IPS DF 4.7 (cell line): ENCODE measurements around the gene CNPY1.

Experiments
- DNase-seq: peaks from one replicate; pipeline ENCODE4 v3.0.0-alpha.2; 2013; ENCODE audit warnings: low spot score; ENCODE audit errors: extremely low read depth

Gene CNPY1

DNA sequence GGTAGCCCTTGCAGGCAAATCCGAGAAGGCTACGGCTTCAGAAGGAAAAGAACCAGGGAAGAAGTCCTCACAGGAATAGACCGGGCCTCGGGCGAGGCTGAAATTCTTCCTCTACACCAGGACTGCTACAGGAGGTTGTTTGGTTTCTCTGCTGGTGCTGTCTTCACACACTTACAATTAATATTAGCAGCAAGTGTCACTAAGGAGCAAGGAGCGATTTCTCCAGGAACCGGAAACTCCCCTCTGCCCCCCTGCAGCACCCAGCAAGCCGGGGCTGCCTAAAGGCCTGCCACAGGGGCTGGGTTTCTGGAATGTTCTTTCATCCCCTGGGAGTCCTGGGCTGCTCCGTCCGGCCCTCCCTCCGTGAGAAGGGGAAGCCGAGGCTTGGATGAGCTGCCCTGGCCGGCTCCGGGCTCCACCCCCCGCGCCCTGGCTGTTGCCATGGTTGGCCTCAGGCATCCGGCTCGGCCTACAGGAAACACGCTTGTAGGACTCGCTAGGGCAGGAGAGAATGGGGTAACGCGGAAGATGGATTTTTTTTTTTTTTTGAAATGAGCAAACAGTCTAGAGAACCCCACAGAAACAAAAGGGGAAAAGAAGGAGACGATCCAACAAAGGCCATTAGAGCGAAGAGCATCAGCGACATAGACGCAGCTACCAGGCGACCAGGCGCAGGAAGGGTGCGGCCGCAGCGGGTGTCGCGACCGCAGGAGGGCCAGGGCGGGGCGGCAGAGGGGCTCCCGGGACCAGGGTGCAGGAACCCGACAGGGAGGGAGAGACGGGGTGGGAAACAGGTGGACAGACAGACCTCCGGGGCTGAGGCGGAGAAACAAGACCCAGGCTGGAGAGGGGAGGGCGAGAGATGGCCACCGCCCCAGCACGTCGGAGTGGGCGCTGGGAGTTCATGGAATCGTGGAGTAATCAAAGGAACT is 55.4 kb downstream of the CNPY1 start:
- no peak for DNase-seq

DNA sequence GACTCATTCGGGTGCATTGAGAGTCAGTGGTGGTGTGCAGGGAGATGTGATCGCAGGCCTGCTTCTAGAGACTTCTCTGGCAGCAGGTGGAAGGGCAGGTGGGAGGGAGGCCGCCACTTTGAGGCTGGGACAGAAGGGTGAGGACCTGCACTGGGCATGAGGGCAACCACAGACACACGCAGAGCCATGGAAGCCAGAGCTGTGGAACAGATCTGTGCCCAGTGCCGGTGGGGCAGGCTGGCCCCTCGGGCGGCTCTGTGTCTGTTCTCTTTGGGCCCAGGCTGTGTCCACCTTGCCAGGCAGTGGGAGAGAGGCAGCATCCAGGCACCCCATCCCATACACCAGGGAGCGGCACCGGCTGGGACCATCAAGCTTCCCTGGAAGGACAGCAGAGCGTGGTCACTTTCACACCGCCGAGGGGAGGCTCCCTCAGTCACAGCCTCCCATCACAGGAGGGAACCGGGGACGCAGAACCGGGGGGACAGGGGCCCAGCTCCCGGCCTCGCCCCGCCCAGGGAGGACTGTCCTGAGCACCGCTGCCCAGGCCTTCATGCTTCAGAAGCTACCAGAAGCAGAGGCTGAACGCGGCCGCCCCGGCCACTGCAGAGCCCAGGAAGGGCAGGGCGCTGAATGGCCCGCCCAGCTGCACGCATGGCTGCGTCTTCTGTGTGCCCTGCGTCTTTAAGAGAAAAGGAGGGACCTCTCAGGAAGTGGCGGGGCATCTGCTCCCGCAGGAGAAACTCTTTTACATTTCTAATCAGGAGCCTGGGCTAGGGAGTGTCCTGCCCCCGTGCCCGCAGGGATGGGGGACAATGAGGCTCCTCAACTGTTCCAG is 56.3 kb downstream of the CNPY1 start:
- DNase-seq = no peak

- no peak for DNase-seq
These were observed 57.1 kb downstream of the CNPY1 start for GRCh38 chr7:155489158-155489840.

GRCh38 chr7:155488483-155489127 is 57.8 kb downstream of the CNPY1 start:
- DNase-seq = no peak

DNA sequence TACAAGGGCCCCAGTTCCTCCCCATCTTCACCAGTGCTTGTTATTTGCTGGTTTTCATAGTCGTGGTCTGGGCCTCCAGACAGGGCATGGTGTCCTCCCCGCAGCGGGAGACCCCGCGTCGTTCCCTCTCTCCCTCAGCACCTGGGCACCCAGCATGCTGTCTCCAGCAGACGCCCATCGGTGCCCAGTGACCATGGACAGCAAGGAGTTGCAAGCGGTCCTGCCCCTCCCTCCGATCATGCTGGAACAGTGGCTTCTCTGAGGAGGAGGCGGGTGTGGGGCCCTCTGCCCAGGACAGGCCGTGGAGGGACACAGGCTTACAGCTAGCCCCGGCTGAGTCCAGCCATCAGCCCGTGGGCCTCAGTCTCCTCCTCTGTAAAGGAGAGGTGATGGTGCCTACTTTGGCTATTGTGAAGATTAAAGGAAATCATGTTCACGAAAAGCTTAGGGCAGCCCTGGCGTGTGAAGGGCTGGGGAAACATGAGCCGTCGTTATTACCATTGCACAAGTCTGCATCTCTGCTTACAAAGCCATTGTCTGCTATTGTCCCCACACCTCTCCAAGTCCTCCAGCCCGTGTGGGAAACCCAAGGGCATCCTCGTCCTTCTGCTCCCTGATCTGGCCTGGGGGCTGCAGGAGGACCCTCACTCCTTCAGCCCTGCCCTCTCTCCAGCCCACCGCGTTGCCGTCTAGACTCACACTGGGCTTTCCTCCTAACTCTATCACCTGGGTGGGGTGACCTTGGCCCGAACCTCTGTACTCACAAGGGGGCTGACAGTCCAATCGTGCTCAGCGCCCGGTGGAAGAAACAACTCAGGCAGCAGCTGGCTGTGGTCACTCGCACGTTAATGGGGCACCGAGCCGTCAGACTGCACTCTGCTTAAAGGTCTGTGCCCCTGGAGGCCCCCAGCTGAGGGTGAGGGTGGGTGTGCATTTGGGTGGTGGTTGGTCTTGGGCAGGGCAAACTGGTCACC is 58.6 kb downstream of the CNPY1 start:
- no peak for DNase-seq

DNA sequence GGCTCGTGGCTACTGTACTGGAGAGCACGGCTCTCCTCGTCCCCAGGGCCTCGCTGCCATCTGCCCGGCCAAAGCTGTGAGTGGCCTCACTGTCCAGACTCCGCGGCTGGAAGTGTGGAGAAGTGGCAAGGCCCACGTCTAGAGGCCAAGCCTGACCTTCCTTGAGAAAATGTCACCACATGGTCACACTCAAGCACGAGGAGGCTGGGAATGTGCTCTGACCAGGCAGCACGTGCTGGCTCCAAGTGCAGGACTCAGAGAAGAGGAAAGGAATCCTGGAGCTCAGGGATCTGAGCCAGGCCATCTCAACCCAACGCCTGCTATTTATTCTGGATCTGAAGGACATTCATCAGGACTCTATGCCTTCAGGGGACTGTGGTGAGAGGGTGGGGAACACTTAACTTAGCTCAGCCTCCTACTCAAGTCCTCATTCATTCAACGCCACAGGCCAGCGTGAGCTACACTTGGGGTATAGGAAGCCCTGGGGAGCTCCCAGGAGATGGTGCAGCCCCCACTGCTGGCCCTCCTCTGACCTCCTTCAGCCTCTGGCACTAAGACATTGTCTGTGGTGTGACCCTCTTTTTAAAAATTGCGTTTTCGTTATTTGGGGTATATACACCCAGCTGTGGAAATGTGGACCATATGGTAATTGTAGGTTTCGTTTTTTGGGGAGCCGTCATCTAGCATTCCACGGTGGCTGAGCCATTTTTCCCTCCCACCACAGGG is 59.4 kb downstream of the CNPY1 start:
- no peak for DNase-seq

DNA sequence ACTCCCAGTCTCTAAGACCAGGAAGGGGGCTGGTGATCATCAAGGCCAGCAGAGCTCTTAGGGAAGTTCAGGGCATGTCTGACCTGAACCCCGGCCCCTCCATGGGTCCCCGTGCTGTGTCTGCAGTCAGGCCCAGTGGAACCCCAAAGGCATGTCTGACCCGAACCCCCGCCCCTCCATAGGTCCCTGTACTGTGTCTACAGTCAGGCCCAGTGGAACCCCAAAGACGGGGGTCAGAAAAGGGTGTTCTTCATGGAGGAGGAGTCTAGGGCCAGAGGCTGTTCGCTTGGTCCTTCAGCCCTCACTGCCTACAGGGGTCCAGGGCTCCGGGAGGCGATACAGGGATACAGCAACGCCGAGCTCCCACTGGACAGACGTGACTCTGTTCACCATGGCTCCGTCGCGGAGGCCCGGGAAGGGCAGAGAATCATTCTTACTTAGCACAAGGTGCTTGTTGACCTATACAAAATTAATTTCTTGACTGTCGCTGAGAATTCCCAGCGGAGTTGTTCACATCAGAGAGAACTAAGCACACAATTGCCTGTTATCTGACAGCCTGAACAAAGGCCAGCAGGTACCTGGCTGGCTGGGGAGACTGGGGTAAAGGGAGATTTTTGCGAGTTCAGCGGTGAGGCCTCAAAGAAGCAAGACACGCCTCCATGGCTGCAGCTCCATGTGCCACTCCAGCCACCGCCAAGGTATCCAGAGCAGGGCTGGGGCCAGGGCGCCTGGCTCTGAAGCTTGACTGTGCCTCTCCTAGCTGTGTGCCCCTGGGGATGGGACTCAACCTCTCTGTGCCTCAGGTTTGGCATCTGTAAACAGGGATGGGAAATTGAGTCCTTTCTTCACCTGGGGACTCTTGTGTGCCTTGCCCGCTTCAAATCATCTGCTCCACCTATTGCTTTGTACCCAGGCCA is 61.6 kb downstream of the CNPY1 start:
- no peak for DNase-seq

DNA sequence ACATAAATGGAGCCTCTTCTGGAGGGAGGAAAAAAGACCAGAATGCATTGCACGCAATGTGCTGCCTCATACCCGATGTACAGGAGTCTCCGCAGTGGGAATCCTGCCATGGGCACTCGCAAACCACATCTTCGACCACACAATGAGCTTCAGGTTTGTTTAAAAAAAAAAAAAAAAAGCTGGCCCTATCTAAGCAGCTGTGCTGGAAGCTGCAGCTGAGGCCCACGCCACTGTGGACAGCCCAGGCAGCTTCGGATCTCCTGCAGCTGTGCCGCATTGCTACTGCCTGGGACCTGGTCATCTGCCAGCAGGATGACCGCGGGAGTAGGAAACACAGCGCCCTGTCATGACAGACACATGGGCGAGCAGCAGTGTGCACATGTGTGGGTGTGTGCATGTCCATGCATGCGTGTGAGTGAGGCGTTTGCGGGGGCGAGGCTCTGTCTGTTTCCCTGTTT is 62.5 kb downstream of the CNPY1 start:
- DNase-seq = no peak

DNA sequence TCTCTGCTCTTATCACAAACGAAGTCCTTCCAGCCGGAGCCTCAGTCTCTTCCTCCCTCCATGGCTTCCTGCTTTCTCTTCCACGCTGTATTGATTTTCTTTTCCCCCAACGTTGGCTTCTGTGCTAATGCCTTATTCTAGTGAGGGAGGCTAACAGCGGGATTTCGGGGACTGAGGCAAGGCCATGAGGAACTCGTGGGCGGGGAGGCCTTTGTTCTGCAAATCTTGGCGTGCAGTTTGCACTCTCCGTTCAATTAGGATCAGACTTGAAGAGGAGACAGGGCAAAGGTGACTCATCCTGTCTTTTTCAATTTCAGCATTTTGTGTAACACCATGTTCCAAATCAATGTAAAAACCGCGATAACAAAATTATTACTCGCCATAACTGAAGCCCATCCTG is 63.1 kb downstream of the CNPY1 start:
- no peak for DNase-seq

DNA sequence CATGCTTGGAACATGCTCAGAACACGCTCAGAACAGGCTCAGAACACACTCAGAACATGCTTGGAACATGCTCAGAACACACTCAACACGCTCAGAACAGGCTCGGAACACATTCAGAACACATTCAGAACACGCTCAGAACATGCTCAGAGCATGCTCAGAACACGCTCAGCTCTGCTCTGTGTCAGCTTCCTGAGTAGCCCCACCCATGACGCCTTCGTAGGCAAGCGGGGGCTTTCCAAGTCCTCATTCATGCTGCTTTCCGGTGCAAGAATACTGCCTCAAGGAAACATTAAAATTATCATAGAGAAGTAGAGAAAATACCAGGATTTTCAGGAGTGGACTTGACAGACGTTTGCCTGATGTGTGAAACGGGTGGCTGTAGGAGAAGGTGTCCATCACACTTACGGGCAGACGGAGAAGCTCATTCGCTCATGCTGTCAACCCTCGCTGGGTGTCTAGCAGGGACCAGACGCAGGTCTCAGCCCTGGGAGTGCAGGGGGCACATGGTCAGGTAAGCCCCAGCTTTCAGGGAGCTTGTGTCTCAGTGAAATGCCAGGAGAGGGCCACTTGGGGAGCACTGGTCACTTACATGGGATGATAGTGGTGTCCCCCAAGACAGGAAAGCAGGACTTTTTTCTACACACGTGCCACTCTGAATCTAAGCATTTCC is 63.7 kb downstream of the CNPY1 start:
- DNase-seq = no peak

DNA sequence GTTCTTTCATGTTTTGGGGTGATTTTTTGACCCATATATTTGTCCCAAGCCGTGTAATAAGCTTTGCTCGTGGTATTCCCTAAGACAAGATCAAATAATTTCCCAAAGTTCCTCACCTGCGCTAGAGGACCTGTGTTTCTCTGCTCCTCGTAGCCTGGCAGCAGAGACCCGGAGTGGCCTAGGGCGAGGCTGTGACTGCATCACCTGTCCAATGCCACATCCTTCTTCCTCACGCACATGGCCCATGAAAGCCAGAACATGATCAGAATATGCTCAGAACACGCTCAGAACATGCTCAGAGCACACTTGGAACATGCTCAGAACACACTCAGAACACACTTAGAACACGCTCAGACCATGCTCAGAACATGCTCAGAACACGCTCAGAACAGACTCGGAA is 64.6 kb downstream of the CNPY1 start:
- DNase-seq = no peak

- DNase-seq = no peak
These were observed 68.9 kb downstream of the CNPY1 start for GRCh38 chr7:155477476-155477875.

DNA sequence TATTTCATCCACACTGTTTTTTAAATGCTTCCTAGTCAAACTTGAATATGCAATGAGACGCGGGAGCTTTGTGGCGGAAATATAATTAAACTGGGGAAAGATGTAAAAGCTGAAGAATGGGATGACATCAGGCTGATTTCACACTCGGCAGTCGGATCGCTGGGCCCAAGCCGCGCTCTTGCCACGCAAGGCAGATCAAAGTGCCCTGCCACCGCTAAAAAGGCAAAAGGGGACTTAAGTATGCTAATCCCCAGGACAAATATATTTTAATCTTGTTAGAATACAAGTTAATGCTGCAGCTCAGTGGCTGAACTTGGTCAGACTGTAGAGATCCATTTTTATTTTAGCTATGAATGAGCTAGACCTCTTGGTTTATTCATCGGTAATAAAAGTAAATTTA is 74.6 kb downstream of the CNPY1 start:
- DNase-seq = no peak

GRCh38 chr7:155470686-155471638 is 75.4 kb downstream of the CNPY1 start:
- DNase-seq = no peak

DNA sequence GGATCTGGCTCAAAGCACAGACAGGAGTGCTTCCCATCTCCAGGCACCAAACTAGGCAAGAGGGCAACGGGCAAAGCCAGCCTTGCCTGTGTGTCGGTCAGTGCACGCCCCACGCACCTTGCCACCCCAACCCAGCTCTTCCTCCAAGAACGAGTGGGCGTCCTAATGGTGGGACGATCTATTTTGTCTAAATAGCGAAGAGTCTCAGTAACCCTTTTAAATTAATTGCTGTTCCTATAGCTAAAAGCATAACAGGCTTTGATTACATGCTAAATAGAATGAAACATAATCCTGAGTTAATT is 76.2 kb downstream of the CNPY1 start:
- no peak for DNase-seq

GRCh38 chr7:155469311-155470185 is 76.8 kb downstream of the CNPY1 start:
- no peak for DNase-seq
